ENCODE measurements around the gene KRT27. TPM values are rescaled to one million over a fixed set of nuclear protein-coding genes. Genes with fewer than 3 reads are reported as not detected.

Gene KRT27
- total and polyA plus RNA-seq, 2 donors (not counting 3 experiments of a cell fraction or from before 2014, with no cell fraction given), result not detected

DNA sequence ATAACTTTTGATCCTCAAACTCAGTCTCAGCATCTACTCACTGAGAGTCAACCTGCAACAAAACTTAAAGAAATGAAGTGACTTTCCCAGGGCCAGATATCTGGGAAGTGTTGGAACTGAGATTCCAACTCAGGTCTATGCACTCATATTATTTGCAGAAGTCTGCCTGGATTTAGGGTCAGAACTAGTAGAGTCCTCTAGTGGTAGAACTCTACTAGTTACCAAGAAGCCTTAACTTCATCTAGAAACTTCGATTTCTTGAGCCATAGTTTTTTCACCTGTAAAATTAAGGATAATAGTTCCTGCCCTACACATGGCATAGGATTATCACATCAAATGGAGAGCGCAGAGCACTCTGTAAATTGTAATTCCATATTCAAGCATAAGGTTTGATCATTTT is 55.4 kb downstream of the KRT27 start:
- H3K79me2 ChIP-seq (ENCODE audit: control insufficient read depth, insufficient read depth, low read length), result no peaks in the 10 kb centered on the region
- no peaks in the 10 kb centered on the region for H3K9me3 ChIP-seq (replicated peaks; ENCODE audit: control insufficient read depth, insufficient read depth, low read length)
- H3K4me3 ChIP-seq (replicated peaks in 1 of 3; ENCODE audit: insufficient read depth in 1 of 3, low read depth in 1 of 3, low read length in 3 of 3), result no peak overlapping the region
- TF ChIP-seq, protein P1, sequence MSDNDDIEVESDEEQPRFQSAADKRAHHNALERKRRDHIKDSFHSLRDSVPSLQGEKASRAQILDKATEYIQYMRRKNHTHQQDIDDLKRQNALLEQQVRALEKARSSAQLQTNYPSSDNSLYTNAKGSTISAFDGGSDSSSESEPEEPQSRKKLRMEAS (IDR thresholded peaks at IDR 0.05; ENCODE audit: insufficient read depth, insufficient read length), result no peak
- TF ChIP-seq, protein P2, sequence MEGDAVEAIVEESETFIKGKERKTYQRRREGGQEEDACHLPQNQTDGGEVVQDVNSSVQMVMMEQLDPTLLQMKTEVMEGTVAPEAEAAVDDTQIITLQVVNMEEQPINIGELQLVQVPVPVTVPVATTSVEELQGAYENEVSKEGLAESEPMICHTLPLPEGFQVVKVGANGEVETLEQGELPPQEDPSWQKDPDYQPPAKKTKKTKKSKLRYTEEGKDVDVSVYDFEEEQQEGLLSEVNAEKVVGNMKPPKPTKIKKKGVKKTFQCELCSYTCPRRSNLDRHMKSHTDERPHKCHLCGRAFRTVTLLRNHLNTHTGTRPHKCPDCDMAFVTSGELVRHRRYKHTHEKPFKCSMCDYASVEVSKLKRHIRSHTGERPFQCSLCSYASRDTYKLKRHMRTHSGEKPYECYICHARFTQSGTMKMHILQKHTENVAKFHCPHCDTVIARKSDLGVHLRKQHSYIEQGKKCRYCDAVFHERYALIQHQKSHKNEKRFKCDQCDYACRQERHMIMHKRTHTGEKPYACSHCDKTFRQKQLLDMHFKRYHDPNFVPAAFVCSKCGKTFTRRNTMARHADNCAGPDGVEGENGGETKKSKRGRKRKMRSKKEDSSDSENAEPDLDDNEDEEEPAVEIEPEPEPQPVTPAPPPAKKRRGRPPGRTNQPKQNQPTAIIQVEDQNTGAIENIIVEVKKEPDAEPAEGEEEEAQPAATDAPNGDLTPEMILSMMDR (IDR thresholded peaks at IDR 0.05; ENCODE audit: extremely low read depth in 1 of 2, insufficient read depth in 1 of 2, low read depth in 1 of 2, low read length in 2 of 2), result peak in 1 of 2 donors; percentile 13
- TF ChIP-seq EZH2 (IDR thresholded peaks at IDR 0.05; ENCODE audit: borderline replicate concordance, low read depth, low read length, severe bottlenecking), result no peak
- no peak overlapping the region for H3K4me2 ChIP-seq (ENCODE audit: insufficient read depth, low read length)
- H3K36me3 ChIP-seq (ENCODE audit: control insufficient read depth in 2 of 2, extremely low read depth in 1 of 2, insufficient read depth in 2 of 2, low read length in 2 of 2), result no peaks in the 10 kb centered on the region
- BruUV-seq (replicated peaks), result no TSS peak
- dilution Hi-C loops (cut with MboI; ENCODE audit: extremely low pct_ligation_motif_present, low sequenced_read_pairs), result no loop called here
- DNase-seq (ENCODE audit: low read depth, low spot score) (no peak), FAIRE-seq (no peak)
- no peaks in the 10 kb centered on the region for H4K20me1 ChIP-seq (replicated peaks; ENCODE audit: control insufficient read depth, extremely low read depth, insufficient read depth, low read length)
- H3K27me3 ChIP-seq (ENCODE audit: control insufficient read depth in 2 of 2, insufficient read depth in 2 of 2, low read length in 2 of 2), result peaks cover 7 to 9% of the 10 kb centered on the region in 2 experiments
- ChIA-PET CTCF (interaction anchor here (1.2 kb wide), 1 partner anchor 10 kb away, joined by 8 read pairs; no protein-coding TSS in a partner anchor), POLR2A (no interaction called here)
- intact Hi-C loops (cut with micrococcal nuclease), result loop anchor here (5.0 kb wide), 1 partner anchor 105 kb away; no protein-coding TSS in a partner anchor
- H3K9ac ChIP-seq (replicated peaks; ENCODE audit: extremely low read depth, insufficient read depth, low read length), result no peak overlapping the region
- no peaks in the 10 kb centered on the region for H3K4me1 ChIP-seq (ENCODE audit: control insufficient read depth, extremely low read depth, insufficient read depth, low read length)
- no peaks in the 10 kb centered on the region for H3K9me1 ChIP-seq (replicated peaks; ENCODE audit: control insufficient read depth, extremely low read depth, insufficient read depth, low read length)
- no peak overlapping the region for H3K27ac ChIP-seq (ENCODE audit: insufficient read depth, low read depth, low read length)
- H2AFZ ChIP-seq (ENCODE audit: low read depth, low read length), result no peak overlapping the region

Other genes starting within 250 kb of the KRT27 start
- 0.30 TPM in 1 of 2 replicates, not detected in the other for gene CCR7, start 217.1 kb downstream of the KRT27 start, total RNA-seq
- gene CCR7, start 217.1 kb downstream of the KRT27 start, polyA plus RNA-seq, result 0.18 and 0.25 TPM in 2 replicates
- gene SMARCE1, start 134.7 kb downstream of the KRT27 start, total RNA-seq, result 120 and 127 TPM in 2 replicates
- gene SMARCE1, start 134.7 kb downstream of the KRT27 start, polyA plus RNA-seq, result 21.5 and 28.4 TPM in 2 replicates
- not detected in 2 replicates for gene KRT222, start 117.4 kb downstream of the KRT27 start, total RNA-seq
- gene KRT222, start 117.4 kb downstream of the KRT27 start, polyA plus RNA-seq, result not detected in 2 replicates
- gene KRT24, start 78.8 kb downstream of the KRT27 start, total RNA-seq, result not detected in 2 replicates
- gene KRT24, start 78.8 kb downstream of the KRT27 start, polyA plus RNA-seq, result not detected in 2 replicates
- not detected in 2 replicates for gene KRT25, start 27.2 kb downstream of the KRT27 start, total RNA-seq
- not detected in 2 replicates for gene KRT25, start 27.2 kb downstream of the KRT27 start, polyA plus RNA-seq
- not detected in 2 replicates for gene KRT26, start 10.3 kb downstream of the KRT27 start, total RNA-seq
- not detected in 2 replicates for gene KRT26, start 10.3 kb downstream of the KRT27 start, polyA plus RNA-seq
- not detected in 2 replicates for gene KRT28, start 17.4 kb upstream of the KRT27 start, total RNA-seq
- gene KRT28, start 17.4 kb upstream of the KRT27 start, polyA plus RNA-seq, result not detected in 2 replicates
- 51.4 and 55.6 TPM in 2 replicates for gene KRT10, start 40.1 kb upstream of the KRT27 start, total RNA-seq
- 5.1 and 5.4 TPM in 2 replicates for gene KRT10, start 40.1 kb upstream of the KRT27 start, polyA plus RNA-seq
- not detected in 2 replicates for gene KRT12, start 84.7 kb upstream of the KRT27 start, total RNA-seq
- not detected in 2 replicates for gene KRT12, start 84.7 kb upstream of the KRT27 start, polyA plus RNA-seq
- gene KRT20, start 102.7 kb upstream of the KRT27 start, total RNA-seq, result not detected in 2 replicates
- gene KRT20, start 102.7 kb upstream of the KRT27 start, polyA plus RNA-seq, result not detected in 2 replicates
- not detected in 2 replicates for gene KRT23, start 155.1 kb upstream of the KRT27 start, total RNA-seq
- not detected in 2 replicates for gene KRT23, start 155.1 kb upstream of the KRT27 start, polyA plus RNA-seq
- gene KRT39, start 184.4 kb upstream of the KRT27 start, total RNA-seq, result not detected in 2 replicates
- not detected in 2 replicates for gene KRT39, start 184.4 kb upstream of the KRT27 start, polyA plus RNA-seq
- gene KRT40, start 201.8 kb upstream of the KRT27 start, total RNA-seq, result not detected in 2 replicates
- gene KRT40, start 201.8 kb upstream of the KRT27 start, polyA plus RNA-seq, result not detected in 2 replicates
- not detected in 2 replicates for gene KRTAP3-3, start 211.6 kb upstream of the KRT27 start, total RNA-seq
- not detected in 2 replicates for gene KRTAP3-3, start 211.6 kb upstream of the KRT27 start, polyA plus RNA-seq
- gene KRTAP3-2, start 217.4 kb upstream of the KRT27 start, total RNA-seq, result not detected in 2 replicates
- gene KRTAP3-2, start 217.4 kb upstream of the KRT27 start, polyA plus RNA-seq, result not detected in 2 replicates
- gene KRTAP3-1, start 226.6 kb upstream of the KRT27 start, total RNA-seq, result not detected in 2 replicates
- not detected in 2 replicates for gene KRTAP3-1, start 226.6 kb upstream of the KRT27 start, polyA plus RNA-seq
- not detected in 2 replicates for gene KRTAP1-5, start 244.7 kb upstream of the KRT27 start, total RNA-seq
- gene KRTAP1-5, start 244.7 kb upstream of the KRT27 start, polyA plus RNA-seq, result not detected in 2 replicates
- gene KRTAP1-4, start 247.6 kb upstream of the KRT27 start, total RNA-seq, result not detected in 2 replicates
- not detected in 2 replicates for gene KRTAP1-4, start 247.6 kb upstream of the KRT27 start, polyA plus RNA-seq